ENCODE results near the gene ALK. TPM values are rescaled to one million over a fixed set of nuclear protein-coding genes. Genes with fewer than 3 reads are reported as not detected.

Gene ALK
- total and polyA plus RNA-seq, 2 donors (not counting 1 experiment from before 2014, with no cell fraction given), result not detected

GRCh38 chr2:29583548-29584156 is 337.7 kb downstream of the ALK start:
- no peak for TF ChIP-seq EZH2 (IDR thresholded peaks at IDR 0.05; ENCODE audit: borderline replicate concordance, insufficient read depth, low read depth, low read length, poor library complexity, severe bottlenecking)
- no peak for TF ChIP-seq CTCF (IDR thresholded peaks at IDR 0.05)
- DNase-seq, result no peak
- H3K79me2 ChIP-seq (ENCODE audit: control insufficient read depth, insufficient read depth, low read length), result no peaks in the 10 kb centered on the region
- Mint-ChIP-seq H3K4me3 (no peak overlapping the region), H3K27ac (no peak overlapping the region), H3K27me3 (peaks cover 2% of the 10 kb centered on the region), H3K9me3 (ENCODE audit: insufficient read depth) (no peaks in the 10 kb centered on the region), H3K4me1 (peaks cover 9% of the 10 kb centered on the region)
- peaks cover 0 to 6% (median 0%) of the 10 kb centered on the region in 3 donors for H3K9me3 ChIP-seq (ENCODE audit: control extremely low read depth in 1 of 3, control insufficient read depth in 2 of 3, insufficient read depth in 1 of 3, low read length in 2 of 3)
- intact Hi-C loops (cut with micrococcal nuclease), result no loop called here
- H3K4me2 ChIP-seq (replicated peaks; ENCODE audit: low read depth, low read length, poor library complexity, severe bottlenecking), result no peak overlapping the region
- H3K9ac ChIP-seq (ENCODE audit: low read length), result no peak overlapping the region
- no peak overlapping the region for H3K27ac ChIP-seq (ENCODE audit: low read length in 2 of 2)
- WGBS (ENCODE audit: insufficient coverage), result no CpG with 5 or more reads among the region's 1 CpG
- no peaks in the 10 kb centered on the region for H3K36me3 ChIP-seq (replicated peaks in 1 of 2; ENCODE audit: control extremely low read depth in 1 of 2, control insufficient read depth in 1 of 2, extremely low read depth in 1 of 2, insufficient read depth in 2 of 2, low read length in 1 of 2)
- POLR2A ChIA-PET, result no interaction called here
- no peak overlapping the region for H2AFZ ChIP-seq (ENCODE audit: insufficient read depth, low read depth, low read length, poor library complexity, severe bottlenecking)
- H3K27me3 ChIP-seq (replicated peaks in 1 of 4; ENCODE audit: control extremely low read depth in 1 of 4, control insufficient read depth in 3 of 4, insufficient read depth in 4 of 4, low read length in 3 of 4), result no peaks in the 10 kb centered on the region
- no peaks in the 10 kb centered on the region for H4K20me1 ChIP-seq (ENCODE audit: control insufficient read depth, insufficient read depth, low read length, poor library complexity, severe bottlenecking)
- ATAC-seq (ENCODE audit: low read depth), result no peak
- H3K4me1 ChIP-seq (ENCODE audit: control insufficient read depth in 2 of 2, insufficient read depth in 2 of 2, low read length in 2 of 2), result peaks cover 0 to 4% of the 10 kb centered on the region in 2 donors
- CTCF ChIA-PET, result no interaction called here
- no peak overlapping the region for H3K4me3 ChIP-seq (ENCODE audit: control extremely low read depth in 1 of 5, extremely low read depth in 1 of 5, insufficient read depth in 1 of 5, low read depth in 2 of 5, low read length in 4 of 5)

- H3K27ac Mint-ChIP-seq, result no peak overlapping the region
- ChIA-PET CTCF (no interaction called here), POLR2A (no interaction called here)
- H3K27me3 Mint-ChIP-seq, result peaks cover 2% of the 10 kb centered on the region
- Histone ChIP-seq H3K27ac (ENCODE audit: low read length in 2 of 2) (no peak overlapping the region), H4K20me1 (ENCODE audit: control insufficient read depth, insufficient read depth, low read length, poor library complexity, severe bottlenecking) (no peaks in the 10 kb centered on the region), H3K4me3 (ENCODE audit: control extremely low read depth in 1 of 5, extremely low read depth in 1 of 5, insufficient read depth in 1 of 5, low read depth in 2 of 5, low read length in 4 of 5) (no peak overlapping the region), H3K4me1 (ENCODE audit: control insufficient read depth in 2 of 2, insufficient read depth in 2 of 2, low read length in 2 of 2) (peaks cover 0 to 4% of the 10 kb centered on the region in 2 donors), H3K9ac (ENCODE audit: low read length) (no peak overlapping the region), H3K27me3 (replicated peaks in 1 of 4; ENCODE audit: control extremely low read depth in 1 of 4, control insufficient read depth in 3 of 4, insufficient read depth in 4 of 4, low read length in 3 of 4) (no peaks in the 10 kb centered on the region), H3K4me2 (replicated peaks; ENCODE audit: low read depth, low read length, poor library complexity, severe bottlenecking) (no peak overlapping the region), H3K9me3 (ENCODE audit: control extremely low read depth in 1 of 3, control insufficient read depth in 2 of 3, insufficient read depth in 1 of 3, low read length in 2 of 3) (peaks cover 0 to 6% (median 0%) of the 10 kb centered on the region in 3 donors), H3K36me3 (replicated peaks in 1 of 2; ENCODE audit: control extremely low read depth in 1 of 2, control insufficient read depth in 1 of 2, extremely low read depth in 1 of 2, insufficient read depth in 2 of 2, low read length in 1 of 2) (no peaks in the 10 kb centered on the region), H3K79me2 (ENCODE audit: control insufficient read depth, insufficient read depth, low read length) (no peaks in the 10 kb centered on the region), H2AFZ (ENCODE audit: insufficient read depth, low read depth, low read length, poor library complexity, severe bottlenecking) (no peak overlapping the region)
- TF ChIP-seq EZH2 (IDR thresholded peaks at IDR 0.05; ENCODE audit: borderline replicate concordance, insufficient read depth, low read depth, low read length, poor library complexity, severe bottlenecking), result no peak
- TF ChIP-seq CTCF (IDR thresholded peaks at IDR 0.05), result no peak
- DNase-seq (no peak), ATAC-seq (ENCODE audit: low read depth) (no peak)
- H3K4me3 Mint-ChIP-seq, result no peak overlapping the region
- H3K9me3 Mint-ChIP-seq (ENCODE audit: insufficient read depth), result no peaks in the 10 kb centered on the region
- intact Hi-C loops (cut with micrococcal nuclease), result no loop called here
- peaks cover 9% of the 10 kb centered on the region for H3K4me1 Mint-ChIP-seq
- WGBS (ENCODE audit: insufficient coverage), result 83% methylated on average over 1 of the region's 1 CpG
These were observed 338.3 kb downstream of the ALK start for GRCh38 chr2:29583104-29583503.
